Transverse colon (tissue), 3 donors: ENCODE results near the gene STRA8.

Experiments used
- CTCF ChIP-seq, 5 experiments: fragments of 200-600 bp in 3 of 5; fragments of 450-650 bp in 2 of 5; sonication (generic) in 3 of 5; IDR thresholded peaks; 1 replicate in 2 of 5; 2 replicates in 3 of 5; pipeline ENCODE4 v1.5.1; 2016 to 2017; ENCODE audit warnings: antibody characterized with exemption in 5 of 5, inconsistent platforms in 3 of 5, mild to moderate bottlenecking in 2 of 5, moderate library complexity in 1 of 5
- EP300 ChIP-seq: sonication (generic); formaldehyde crosslinking; IDR thresholded peaks from one replicate; pipeline ENCODE4 v1.6.1; 2017; ENCODE audit warnings: antibody characterized with exemption, low read depth
- POLR2A ChIP-seq: fragments of 450-650 bp; IDR thresholded peaks from one replicate; pipeline ENCODE4 v1.6.1; 2016; ENCODE audit warnings: antibody characterized with exemption, mild to moderate bottlenecking, moderate library complexity

GRCh38 chr7:135260470-135260869, 26.8 kb downstream of the STRA8 start:
- TF ChIP-seq CTCF (IDR thresholded peaks at IDR 0.05) (no peak), EP300 (no peak), POLR2A (no peak)
